IMR-90 (cell line): ENCODE results near the gene GLI1.
"Not testable (repeated sequence)": the region's sequence is repeated elsewhere in the genome, so short reads cannot be mapped to it uniquely, and the experiment has no call there.

Experiments
- CEBPB ChIP-seq: IDR thresholded peaks from 2 replicates; pipeline ENCODE4 v1.6.1; 2012; ENCODE audit warnings: low read depth, low read length, improper control_type of control experiment
- CHD1 ChIP-seq: IDR thresholded peaks from 2 replicates; pipeline ENCODE4 v1.6.1; 2012; ENCODE audit warnings: low read depth, low read length, improper control_type of control experiment
- FOS ChIP-seq: fragments of 150-350 bp; IDR thresholded peaks from 2 replicates; pipeline ENCODE4 v1.6.1; 2016; ENCODE audit warnings: low read depth, low read length
- MAFK ChIP-seq: IDR thresholded peaks from 2 replicates; pipeline ENCODE4 v1.6.1; 2012; ENCODE audit warnings: low read depth, low read length, improper control_type of control experiment
- MXI1 ChIP-seq: IDR thresholded peaks from 2 replicates; pipeline ENCODE4 v1.6.1; 2012; ENCODE audit warnings: low read depth, mild to moderate bottlenecking, low read length, moderate library complexity, borderline replicate concordance
- NFE2L2 ChIP-seq: fragments of 150-350 bp; IDR thresholded peaks from 2 replicates; pipeline ENCODE4 v1.6.1; 2016; ENCODE audit warnings: low read depth, mild to moderate bottlenecking, low read length
- POLR2A ChIP-seq: IDR thresholded peaks from 2 replicates; pipeline ENCODE4 v1.6.1; 2012; ENCODE audit warnings: mild to moderate bottlenecking, low read depth, low read length
- RAD21 ChIP-seq: IDR thresholded peaks from 2 replicates; pipeline ENCODE4 v1.6.1; 2012; ENCODE audit warnings: low read length, improper control_type of control experiment
- RCOR1 ChIP-seq: IDR thresholded peaks from 2 replicates; pipeline ENCODE4 v1.6.1; 2012; ENCODE audit warnings: mild to moderate bottlenecking, low read length, improper control_type of control experiment; ENCODE audit not compliant: insufficient replicate concordance
- SMC3 ChIP-seq: fragments of 150-350 bp; IDR thresholded peaks from 2 replicates; pipeline ENCODE4 v1.6.1; 2016; ENCODE audit warnings: low read depth, mild to moderate bottlenecking, antibody characterized with exemption, low read length, moderate library complexity
- TF ChIP-seq, protein P1 (sequence below): conservative IDR thresholded peaks from 2 replicates; pipeline ENCODE4 v1.5.1; 2012; ENCODE audit warnings: mild to moderate bottlenecking, low read depth, low read length, improper control_type of control experiment
- TF ChIP-seq, protein P2 (sequence below): fragments of 150-350 bp; IDR thresholded peaks from 2 replicates; pipeline ENCODE4 v1.6.1; 2017; ENCODE audit warnings: mild to moderate bottlenecking, antibody characterized with exemption, low read length, low read depth
- TF ChIP-seq, protein P3 (sequence below): fragments of 150-350 bp; IDR thresholded peaks from 2 replicates; pipeline ENCODE4 v1.6.1; 2016; ENCODE audit warnings: low read depth, mild to moderate bottlenecking, low read length, moderate library complexity, borderline replicate concordance

DNA sequence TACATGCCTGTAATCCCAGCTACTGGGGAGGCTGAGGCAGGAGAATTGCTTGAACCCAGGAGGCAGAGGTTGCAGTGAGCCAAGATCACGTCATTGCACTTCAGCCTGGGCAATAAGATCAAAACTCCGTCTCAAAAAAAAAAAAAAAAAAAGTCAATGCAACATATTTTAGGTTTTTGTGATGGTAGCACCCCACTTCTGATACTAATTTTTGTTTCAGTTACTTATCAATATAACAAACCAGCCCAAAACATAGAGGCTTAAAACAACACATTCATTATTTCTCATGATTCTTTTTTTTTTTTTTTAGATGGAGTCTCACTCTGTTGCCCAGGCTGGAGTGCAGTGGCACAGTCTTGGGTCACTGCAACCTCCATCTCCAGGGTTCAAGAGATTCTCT lies 18.2 kb upstream of the GLI1 start:
- TF ChIP-seq, protein P1, sequence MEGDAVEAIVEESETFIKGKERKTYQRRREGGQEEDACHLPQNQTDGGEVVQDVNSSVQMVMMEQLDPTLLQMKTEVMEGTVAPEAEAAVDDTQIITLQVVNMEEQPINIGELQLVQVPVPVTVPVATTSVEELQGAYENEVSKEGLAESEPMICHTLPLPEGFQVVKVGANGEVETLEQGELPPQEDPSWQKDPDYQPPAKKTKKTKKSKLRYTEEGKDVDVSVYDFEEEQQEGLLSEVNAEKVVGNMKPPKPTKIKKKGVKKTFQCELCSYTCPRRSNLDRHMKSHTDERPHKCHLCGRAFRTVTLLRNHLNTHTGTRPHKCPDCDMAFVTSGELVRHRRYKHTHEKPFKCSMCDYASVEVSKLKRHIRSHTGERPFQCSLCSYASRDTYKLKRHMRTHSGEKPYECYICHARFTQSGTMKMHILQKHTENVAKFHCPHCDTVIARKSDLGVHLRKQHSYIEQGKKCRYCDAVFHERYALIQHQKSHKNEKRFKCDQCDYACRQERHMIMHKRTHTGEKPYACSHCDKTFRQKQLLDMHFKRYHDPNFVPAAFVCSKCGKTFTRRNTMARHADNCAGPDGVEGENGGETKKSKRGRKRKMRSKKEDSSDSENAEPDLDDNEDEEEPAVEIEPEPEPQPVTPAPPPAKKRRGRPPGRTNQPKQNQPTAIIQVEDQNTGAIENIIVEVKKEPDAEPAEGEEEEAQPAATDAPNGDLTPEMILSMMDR, result not testable (repeated sequence)
- TF ChIP-seq POLR2A, MAFK, FOS, CHD1, MXI1, SMC3, RAD21, CEBPB, RCOR1, NFE2L2: not testable (repeated sequence)
- TF ChIP-seq, protein P2, sequence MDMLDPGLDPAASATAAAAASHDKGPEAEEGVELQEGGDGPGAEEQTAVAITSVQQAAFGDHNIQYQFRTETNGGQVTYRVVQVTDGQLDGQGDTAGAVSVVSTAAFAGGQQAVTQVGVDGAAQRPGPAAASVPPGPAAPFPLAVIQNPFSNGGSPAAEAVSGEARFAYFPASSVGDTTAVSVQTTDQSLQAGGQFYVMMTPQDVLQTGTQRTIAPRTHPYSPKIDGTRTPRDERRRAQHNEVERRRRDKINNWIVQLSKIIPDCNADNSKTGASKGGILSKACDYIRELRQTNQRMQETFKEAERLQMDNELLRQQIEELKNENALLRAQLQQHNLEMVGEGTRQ, result not testable (repeated sequence)
- TF ChIP-seq, protein P3, sequence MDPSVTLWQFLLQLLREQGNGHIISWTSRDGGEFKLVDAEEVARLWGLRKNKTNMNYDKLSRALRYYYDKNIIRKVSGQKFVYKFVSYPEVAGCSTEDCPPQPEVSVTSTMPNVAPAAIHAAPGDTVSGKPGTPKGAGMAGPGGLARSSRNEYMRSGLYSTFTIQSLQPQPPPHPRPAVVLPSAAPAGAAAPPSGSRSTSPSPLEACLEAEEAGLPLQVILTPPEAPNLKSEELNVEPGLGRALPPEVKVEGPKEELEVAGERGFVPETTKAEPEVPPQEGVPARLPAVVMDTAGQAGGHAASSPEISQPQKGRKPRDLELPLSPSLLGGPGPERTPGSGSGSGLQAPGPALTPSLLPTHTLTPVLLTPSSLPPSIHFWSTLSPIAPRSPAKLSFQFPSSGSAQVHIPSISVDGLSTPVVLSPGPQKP, result not testable (repeated sequence)
